ENCODE results near the gene HOTAIR. TPM values are rescaled to one million over a fixed set of nuclear protein-coding genes. Genes with fewer than 3 reads are reported as not detected.

The HOTAIR gene
- total RNA-seq, 1 experiment from 2014 or later: not detected

GRCh38 chr12:53939141-53940108 lies 35.3 kb downstream of the HOTAIR start:
- ATAC-seq (peak; percentile 17), DNase-seq (ENCODE audit: low spot score) (peak; percentile 71)
- Mint-ChIP-seq H3K36me3 (no peaks in the 10 kb centered on the region), H3K4me1 (peaks cover 21% of the 10 kb centered on the region), H3K9me3 (no peaks in the 10 kb centered on the region), H3K4me3 (peak overlapping the region; percentile 53), H3K27me3 (ENCODE audit: low read depth) (peaks cover 99% of the 10 kb centered on the region), H3K27ac (no peak overlapping the region)
- CTCF ChIA-PET: interaction anchor here (0.9 to 2.7 kb wide), 8 partner anchors 12 to 196 kb away, joined by 3 to 10 read pairs (median 5); partner anchors contain the start of gene HOXC10
- POLR2A ChIA-PET: interaction anchor here (1.4 kb wide), 1 partner anchor 14 kb away, joined by 4 read pairs; no protein-coding TSS in a partner anchor
- TF ChIP-seq E2F4 (CRISPR knock-in tag; IDR thresholded peaks at IDR 0.05; ENCODE audit: borderline replicate concordance, low read depth) (no peak), NFATC4 (CRISPR knock-in tag; IDR thresholded peaks at IDR 0.05) (no peak), FOXK1 (CRISPR knock-in tag; IDR thresholded peaks at IDR 0.05) (no peak), JUN (CRISPR knock-in tag; IDR thresholded peaks at IDR 0.05) (no peak), IRF2 (CRISPR knock-in tag; IDR thresholded peaks at IDR 0.05; ENCODE audit: borderline replicate concordance, low read depth) (no peak), ELF4 (CRISPR knock-in tag; IDR thresholded peaks at IDR 0.05; ENCODE audit: low read depth) (no peak), NR3C1 (CRISPR knock-in tag; conservative IDR thresholded peaks at IDR 0.05; ENCODE audit: low read depth) (no peak), MYBL2 (CRISPR knock-in tag; IDR thresholded peaks at IDR 0.05) (no peak), FOXP1 (CRISPR knock-in tag; IDR thresholded peaks at IDR 0.05; ENCODE audit: borderline replicate concordance) (no peak), ZNF671 (CRISPR knock-in tag; IDR thresholded peaks at IDR 0.05) (no peak)
- TF ChIP-seq, protein P1, sequence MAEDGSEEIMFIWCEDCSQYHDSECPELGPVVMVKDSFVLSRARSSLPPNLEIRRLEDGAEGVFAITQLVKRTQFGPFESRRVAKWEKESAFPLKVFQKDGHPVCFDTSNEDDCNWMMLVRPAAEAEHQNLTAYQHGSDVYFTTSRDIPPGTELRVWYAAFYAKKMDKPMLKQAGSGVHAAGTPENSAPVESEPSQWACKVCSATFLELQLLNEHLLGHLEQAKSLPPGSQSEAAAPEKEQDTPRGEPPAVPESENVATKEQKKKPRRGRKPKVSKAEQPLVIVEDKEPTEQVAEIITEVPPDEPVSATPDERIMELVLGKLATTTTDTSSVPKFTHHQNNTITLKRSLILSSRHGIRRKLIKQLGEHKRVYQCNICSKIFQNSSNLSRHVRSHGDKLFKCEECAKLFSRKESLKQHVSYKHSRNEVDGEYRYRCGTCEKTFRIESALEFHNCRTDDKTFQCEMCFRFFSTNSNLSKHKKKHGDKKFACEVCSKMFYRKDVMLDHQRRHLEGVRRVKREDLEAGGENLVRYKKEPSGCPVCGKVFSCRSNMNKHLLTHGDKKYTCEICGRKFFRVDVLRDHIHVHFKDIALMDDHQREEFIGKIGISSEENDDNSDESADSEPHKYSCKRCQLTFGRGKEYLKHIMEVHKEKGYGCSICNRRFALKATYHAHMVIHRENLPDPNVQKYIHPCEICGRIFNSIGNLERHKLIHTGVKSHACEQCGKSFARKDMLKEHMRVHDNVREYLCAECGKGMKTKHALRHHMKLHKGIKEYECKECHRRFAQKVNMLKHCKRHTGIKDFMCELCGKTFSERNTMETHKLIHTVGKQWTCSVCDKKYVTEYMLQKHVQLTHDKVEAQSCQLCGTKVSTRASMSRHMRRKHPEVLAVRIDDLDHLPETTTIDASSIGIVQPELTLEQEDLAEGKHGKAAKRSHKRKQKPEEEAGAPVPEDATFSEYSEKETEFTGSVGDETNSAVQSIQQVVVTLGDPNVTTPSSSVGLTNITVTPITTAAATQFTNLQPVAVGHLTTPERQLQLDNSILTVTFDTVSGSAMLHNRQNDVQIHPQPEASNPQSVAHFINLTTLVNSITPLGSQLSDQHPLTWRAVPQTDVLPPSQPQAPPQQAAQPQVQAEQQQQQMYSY (CRISPR knock-in tag; IDR thresholded peaks at IDR 0.05): no peak
- TF ChIP-seq, protein P2, sequence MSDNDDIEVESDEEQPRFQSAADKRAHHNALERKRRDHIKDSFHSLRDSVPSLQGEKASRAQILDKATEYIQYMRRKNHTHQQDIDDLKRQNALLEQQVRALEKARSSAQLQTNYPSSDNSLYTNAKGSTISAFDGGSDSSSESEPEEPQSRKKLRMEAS (CRISPR knock-in tag; IDR thresholded peaks at IDR 0.05): no peak
- TF ChIP-seq, protein P3, sequence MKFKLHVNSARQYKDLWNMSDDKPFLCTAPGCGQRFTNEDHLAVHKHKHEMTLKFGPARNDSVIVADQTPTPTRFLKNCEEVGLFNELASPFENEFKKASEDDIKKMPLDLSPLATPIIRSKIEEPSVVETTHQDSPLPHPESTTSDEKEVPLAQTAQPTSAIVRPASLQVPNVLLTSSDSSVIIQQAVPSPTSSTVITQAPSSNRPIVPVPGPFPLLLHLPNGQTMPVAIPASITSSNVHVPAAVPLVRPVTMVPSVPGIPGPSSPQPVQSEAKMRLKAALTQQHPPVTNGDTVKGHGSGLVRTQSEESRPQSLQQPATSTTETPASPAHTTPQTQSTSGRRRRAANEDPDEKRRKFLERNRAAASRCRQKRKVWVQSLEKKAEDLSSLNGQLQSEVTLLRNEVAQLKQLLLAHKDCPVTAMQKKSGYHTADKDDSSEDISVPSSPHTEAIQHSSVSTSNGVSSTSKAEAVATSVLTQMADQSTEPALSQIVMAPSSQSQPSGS (CRISPR knock-in tag; IDR thresholded peaks at IDR 0.05; ENCODE audit: borderline replicate concordance, low read depth): no peak

GRCh38 chr12:53938326-53939140 lies 36.2 kb downstream of the HOTAIR start, which contains the start of gene HOXC13:
Gene HOXC13 (plus strand): TSS chr12:53938831. CDS start chr12:53938907, 76 bp downstream.
- ATAC-seq: peak; percentile 85

More at GRCh38 chr12:53938326-53939140, 36.2 kb downstream of the HOTAIR start, which contains the start of gene HOXC13:
- CTCF ChIA-PET: interaction anchor here (0.7 to 2.7 kb wide), 7 partner anchors 23 to 236 kb away, joined by 3 to 7 read pairs (median 5); partner anchors contain the start of gene HOXC5
- H3K27ac Mint-ChIP-seq: no peak within 1 kb of the TSS
- peak; percentile 99 for DNase-seq (ENCODE audit: low spot score)
- POLR2A ChIA-PET: interaction anchor here (0.6 to 1.4 kb wide), 4 partner anchors 13 to 244 kb away, joined by 3 to 4 read pairs (median 4); no protein-coding TSS in a partner anchor
- H3K36me3 Mint-ChIP-seq: no peaks in the 10 kb centered on the region
- peaks cover 21% of the 10 kb centered on the region for H3K4me1 Mint-ChIP-seq
- H3K4me3 Mint-ChIP-seq: peak within 1 kb of the TSS; percentile 53
- H3K27me3 Mint-ChIP-seq (ENCODE audit: low read depth): peaks cover 99% of the 10 kb centered on the region
- no peaks in the 10 kb centered on the region for H3K9me3 Mint-ChIP-seq
- TF ChIP-seq, protein P4, sequence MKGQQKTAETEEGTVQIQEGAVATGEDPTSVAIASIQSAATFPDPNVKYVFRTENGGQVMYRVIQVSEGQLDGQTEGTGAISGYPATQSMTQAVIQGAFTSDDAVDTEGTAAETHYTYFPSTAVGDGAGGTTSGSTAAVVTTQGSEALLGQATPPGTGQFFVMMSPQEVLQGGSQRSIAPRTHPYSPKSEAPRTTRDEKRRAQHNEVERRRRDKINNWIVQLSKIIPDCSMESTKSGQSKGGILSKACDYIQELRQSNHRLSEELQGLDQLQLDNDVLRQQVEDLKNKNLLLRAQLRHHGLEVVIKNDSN (CRISPR knock-in tag; IDR thresholded peaks at IDR 0.05): peak; percentile 99
- TF ChIP-seq, protein P5, sequence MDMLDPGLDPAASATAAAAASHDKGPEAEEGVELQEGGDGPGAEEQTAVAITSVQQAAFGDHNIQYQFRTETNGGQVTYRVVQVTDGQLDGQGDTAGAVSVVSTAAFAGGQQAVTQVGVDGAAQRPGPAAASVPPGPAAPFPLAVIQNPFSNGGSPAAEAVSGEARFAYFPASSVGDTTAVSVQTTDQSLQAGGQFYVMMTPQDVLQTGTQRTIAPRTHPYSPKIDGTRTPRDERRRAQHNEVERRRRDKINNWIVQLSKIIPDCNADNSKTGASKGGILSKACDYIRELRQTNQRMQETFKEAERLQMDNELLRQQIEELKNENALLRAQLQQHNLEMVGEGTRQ (CRISPR knock-in tag; IDR thresholded peaks at IDR 0.05): peak; percentile 98
- TF ChIP-seq SP1 (CRISPR knock-in tag; conservative IDR thresholded peaks at IDR 0.05) (peak; percentile 62), NFE2L1 (CRISPR knock-in tag; IDR thresholded peaks at IDR 0.05) (no peak), SOX15 (CRISPR knock-in tag; IDR thresholded peaks at IDR 0.05) (no peak), NFYB (CRISPR knock-in tag; conservative IDR thresholded peaks at IDR 0.05; ENCODE audit: low read depth) (0 out of 2 replicates have a peak, but pooled peaks have one; percentile 27)
- TF ChIP-seq, protein P2 (CRISPR knock-in tag; IDR thresholded peaks at IDR 0.05): peak; percentile 61; the same call in 1 of the 2 replicates

Measured in WTC11 (cell line).